NCI-H2227 (cell line): ENCODE results near the gene ITK.

Experiments
- DNase-seq: peaks from one replicate; lab custom pipeline; 2025; ENCODE audit not compliant: unreplicated experiment; lab: John Stamatoyannopoulos, UW

The ITK gene

DNA sequence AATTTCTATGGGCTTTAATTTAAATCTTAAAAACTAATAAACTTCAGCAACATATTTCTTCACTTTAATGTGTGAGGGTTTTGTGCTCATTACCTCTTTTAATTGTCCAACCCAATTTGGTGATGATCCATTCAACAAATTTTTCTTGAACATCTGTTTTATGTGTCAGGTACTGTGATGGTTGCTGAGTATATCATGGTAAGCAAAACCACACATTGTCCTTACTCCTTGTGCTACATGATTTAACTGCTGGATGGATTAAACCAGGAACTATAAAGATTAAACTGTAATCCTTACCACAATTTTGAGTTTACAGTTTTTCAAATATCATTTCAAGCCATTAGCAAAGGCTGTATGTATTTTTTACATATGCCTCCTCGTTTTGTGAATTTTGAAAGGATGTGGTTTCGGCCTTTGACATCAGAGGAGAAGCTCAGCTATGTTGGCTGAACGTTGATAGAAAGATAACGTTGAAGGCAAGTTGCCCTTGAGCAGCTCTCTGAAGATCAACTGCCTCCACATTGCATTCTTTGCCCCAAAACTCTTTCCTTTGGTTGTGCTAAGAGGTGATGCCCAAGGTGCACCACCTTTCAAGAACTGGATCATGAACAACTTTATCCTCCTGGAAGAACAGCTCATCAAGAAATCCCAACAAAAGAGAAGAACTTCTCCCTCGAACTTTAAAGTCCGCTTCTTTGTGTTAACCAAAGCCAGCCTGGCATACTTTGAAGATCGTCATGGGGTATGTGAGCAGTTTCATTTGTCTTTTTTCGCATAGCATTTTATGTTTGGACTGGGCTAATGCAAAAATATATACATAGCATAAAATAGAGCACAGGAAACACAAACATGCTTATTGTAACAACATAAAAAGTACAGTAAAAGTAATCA is at the start of gene ITK:
ITK (plus strand) TSS at position 467 of the 891 bp plus-strand sequence; CDS start at position 605, 138 bp downstream.
- no peak for DNase-seq

DNA sequence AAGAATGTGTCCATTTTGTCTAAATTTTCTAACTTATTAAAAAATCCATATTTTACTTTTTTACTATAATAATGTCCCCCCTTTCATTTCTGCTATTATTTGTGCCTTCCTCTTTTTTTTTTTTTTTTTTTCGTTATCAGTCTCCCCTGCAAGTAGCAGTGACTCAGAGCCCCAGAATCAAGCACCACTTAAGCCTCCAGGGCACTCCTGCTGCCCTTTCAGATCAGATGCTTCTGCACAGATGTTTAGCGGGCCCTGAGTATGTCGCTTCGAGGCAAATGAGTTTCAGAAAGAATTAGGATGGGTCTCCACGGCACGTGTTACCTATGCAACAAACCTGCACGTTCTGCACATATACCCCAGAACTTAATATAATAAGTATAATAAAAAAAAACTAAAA is 49.7 kb upstream of the ITK start:
- peak; percentile 6 for DNase-seq

DNA sequence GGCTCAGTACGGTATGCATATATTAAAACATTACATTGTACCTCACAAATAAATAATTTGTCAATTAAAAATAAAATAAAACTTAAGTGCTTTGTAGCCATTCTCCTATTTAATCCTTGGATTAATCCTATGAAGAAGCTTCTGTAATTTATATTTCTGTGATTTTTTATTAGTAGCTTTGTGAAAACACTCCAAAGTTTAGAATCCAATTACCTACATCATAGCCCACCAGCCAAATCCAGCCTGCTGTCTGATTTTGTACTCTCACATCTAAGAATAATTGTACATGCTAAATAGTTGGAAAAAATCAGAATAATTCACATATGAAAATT is 48.4 kb upstream of the ITK start:
- no peak for DNase-seq

DNA sequence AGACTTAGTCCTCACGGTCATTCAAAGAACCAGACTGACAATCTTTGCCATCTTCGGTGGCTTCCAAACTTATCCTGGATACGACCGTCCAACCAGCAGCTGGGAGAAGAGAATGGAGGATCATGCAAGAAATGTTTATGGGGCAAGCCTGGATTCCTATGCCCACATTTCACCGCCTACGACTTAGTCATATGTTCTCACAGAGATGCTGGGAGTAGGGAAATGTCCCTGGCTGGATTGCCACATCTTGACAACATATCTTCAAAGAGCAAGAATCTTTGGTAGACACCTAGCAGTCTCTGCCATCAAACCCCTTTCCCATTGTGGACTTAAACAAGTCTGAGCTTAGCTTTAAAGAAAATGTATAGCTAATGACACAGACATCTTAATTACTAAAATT is 42.9 kb upstream of the ITK start:
- DNase-seq: no peak

DNA sequence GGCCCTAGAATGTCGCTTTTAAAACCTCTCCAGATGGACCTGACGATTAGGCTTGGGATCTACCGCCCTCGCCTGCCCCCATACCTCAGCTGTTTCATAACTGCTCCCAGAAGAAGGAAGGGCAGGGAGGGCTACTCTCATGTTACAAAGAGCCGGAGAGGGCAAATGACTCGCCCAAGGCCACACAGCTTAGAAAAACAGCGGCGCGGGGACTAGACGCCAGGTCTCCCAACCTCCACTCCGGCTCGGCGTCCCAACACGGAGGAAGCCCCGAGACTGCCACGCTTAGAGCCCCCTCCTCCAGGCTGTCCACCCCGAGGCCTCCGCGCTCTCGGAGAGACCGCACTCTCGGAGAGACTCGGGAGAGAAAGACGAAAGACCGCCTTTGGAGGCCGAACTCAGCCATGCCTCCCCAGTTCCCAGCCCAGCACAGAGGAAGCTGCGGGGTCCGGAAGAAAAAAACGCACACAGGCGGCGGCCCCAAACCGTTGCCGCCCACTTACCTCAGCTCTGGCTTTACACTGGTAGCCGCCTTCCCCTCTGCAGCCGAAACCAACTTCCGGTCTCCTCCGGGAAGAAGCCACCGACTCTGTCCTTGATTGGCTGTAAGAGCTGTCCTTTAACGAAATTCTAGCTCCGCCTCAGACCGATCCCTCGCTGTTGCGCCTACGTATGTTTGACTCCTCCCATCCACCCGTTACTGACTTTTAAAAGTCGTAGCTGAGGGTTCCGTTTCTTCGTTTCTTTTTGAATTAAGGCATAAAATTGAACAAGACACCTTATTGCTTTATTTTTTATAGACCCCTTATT is 38.1 kb upstream of the ITK start, which contains the start of gene MED7:
MED7 (minus strand) TSS at position 549 of the 810 bp plus-strand sequence. CDS start 3,434 bp downstream, outside the sequence.
- DNase-seq: peak; percentile 97

DNA sequence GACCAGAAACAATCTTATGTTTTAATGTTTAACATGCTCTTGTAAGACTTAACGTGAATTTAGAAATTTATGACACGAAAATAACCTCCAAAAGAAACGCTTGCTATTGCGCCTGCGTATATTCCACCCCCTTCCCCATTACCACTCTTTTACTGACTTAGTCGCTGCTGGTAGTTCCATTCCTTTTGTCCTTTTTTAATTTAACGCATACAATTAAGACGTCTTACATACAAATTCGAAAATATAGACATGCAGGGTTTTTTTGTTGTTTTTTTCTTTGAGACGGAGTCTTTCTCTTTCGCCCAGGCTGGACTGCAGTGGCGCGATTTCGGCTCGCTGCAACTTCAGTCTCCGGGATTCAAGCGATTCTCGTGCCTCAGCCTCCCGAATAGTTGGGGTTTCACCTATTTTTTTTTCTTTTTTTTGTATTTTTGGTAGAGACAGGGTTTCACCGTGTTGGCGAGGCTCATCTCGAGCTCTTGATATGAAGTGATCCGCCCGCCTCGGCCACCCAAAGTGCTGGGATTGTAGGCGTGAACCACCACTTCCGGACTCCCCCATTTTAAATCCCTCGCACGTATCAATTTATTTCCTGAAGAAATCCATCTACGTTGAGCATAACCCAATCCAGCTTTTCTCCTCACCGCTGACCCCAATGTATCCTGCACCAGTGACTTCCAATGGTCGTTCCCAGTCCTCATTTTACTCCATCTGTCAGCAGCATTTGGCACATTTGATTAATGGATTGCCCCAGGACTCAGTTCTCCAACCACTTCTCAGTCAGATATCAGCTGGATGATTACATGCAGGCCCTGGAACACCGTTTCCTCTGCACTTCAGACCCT is 37.3 kb upstream of the ITK start:
- DNase-seq: peak; percentile 73

DNA sequence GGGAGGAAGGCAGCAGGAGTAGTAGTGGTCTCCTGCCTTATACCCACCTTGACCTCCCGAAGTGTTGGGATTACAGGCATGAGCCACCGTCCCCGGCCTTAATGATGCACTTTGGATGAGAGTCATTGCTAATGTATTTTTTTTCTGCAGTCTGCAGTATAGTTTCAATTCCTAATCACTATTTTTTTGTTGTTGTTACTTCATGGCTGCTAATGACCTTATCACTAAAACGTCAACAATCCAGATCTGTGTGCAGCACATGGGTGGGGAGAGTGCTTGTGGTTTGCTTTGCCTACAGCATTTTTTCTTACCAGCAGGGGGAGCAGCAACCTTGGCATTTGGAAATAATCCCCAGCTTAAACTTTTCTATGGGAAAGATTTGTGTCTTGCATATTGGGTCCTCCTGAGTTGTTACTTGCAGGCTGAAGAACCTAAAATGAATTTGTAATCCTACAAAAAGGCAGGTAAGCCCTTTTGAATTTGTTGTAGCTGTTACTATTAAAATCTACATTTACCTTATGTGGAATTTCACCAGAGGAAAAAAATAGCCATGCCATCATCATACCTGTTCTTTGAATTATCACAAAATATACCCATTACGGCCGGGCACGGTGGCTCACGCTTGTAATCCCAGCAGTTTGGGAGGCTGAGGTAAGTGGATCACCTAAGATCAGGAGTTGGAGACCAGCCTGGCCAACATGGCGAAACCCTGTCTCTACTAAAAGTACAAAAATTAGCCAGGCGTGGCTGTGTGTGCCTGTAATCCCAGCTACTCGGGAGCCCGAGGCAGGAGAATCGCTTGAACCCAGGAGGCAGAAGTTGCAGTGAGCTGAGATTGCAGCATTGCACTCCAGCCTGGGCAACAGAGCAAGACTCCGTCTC is 31.7 kb upstream of the ITK start:
- DNase-seq: peak; percentile 66

DNA sequence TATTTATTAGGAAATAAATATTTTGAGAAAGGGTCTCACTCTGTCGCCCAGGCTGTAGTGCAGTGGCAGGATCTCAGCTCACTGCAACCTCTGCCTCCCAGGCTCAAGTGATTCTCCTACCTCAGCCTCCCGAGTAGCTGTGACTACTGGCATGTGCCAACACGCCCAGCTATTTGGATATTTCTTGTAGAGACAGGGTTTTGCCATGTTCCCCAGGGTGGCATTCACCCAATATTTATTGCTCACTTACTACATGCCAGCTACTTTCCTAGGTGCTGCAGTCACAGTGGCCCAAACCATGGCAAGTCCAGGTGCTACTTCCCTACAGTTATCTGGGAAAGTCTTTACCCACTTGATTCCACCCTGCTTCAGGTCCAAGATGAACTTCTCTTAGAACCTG is 29.6 kb upstream of the ITK start:
- DNase-seq: no peak

DNA sequence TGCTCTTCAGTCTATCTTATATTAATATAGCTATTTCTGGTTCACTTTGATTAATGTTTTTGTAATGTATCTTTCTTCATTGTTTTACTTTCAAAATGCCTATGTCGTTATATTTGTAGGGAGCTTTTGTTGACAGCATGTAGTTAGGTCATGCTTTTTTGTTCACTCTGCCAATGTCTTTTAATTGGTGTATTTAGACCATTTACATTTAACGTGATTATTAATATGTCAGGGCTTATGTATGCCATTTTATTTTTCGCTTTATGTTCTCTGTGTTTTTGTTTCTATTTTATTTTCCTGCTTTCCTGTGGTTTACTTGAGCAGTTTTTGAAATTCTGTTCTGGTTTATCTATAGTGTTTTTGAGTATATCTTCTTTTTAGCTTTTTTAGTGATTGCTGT is 25.3 kb upstream of the ITK start:
- no peak for DNase-seq

DNA sequence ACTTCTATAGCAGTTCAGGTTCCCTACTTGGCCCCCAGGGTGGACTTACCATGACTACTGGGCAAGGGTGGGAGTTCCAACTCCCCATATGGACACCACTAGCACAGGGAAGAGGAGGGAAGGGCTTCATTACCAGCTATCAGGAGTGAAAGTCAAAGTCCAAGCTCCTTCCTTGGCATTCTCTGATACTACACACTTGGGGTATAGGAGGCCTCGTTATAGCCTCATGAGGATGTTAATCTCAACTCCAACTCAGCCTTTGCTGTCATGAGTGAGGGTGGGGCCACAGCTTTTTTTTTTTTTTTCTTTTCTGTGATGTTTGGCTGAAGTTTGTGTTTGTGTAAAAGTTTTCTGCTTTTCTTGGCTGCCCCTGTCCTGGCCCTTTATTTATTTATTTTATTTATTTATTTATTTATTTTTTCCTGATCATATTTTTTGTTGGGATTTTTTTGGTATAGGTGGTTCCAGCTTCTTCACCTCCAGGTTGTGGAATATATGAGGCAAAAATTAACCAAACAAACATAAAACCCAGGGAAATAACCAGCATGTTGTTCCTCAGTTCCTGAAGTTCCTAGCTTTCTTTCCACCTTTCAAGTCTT is 23.2 kb upstream of the ITK start:
- no peak for DNase-seq

DNA sequence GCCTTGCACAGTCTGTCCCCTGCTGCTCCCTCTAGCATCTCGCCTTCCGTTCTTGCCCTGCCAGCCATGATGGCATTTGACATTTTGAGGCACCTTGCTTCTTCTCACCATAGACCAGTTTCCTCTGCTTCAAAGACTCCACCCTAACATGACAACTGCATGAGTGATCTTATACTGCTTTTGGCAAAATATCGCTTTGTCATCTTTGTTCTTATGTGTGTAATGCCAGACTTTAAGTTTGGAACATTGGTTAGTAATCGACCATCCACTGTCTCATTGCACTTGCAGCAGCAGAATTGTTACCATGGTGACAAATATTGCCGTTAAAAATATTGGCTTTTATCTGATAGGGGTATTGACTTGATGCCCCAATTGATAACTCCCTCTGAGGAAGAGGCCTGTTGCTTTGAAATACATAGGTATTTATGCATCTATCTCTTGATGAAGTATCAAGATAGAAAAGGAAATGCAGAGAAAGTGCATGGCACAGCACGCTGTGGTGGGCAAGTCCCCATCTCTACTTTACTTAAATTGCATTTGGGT is 21.4 kb upstream of the ITK start:
- no peak for DNase-seq

DNA sequence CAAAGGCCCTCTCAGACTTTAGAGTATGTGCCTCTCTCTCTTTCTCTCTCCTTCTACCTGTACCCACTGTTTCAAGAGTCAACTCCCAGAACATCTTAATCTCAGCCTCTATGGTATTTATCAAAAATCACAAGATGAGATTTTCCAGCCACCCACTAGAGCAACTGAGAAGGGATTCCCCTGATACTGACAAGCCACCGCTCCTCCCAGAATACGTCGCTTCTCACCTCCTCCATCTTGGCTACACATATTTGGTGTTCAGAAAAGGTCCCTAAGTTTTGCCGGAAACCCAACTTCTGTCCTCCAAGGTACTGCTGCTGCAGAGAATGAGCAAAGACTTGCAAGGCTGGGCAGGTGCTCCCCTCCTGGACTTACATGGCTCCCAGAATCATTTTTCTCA is 20.6 kb upstream of the ITK start:
- DNase-seq: no peak

DNA sequence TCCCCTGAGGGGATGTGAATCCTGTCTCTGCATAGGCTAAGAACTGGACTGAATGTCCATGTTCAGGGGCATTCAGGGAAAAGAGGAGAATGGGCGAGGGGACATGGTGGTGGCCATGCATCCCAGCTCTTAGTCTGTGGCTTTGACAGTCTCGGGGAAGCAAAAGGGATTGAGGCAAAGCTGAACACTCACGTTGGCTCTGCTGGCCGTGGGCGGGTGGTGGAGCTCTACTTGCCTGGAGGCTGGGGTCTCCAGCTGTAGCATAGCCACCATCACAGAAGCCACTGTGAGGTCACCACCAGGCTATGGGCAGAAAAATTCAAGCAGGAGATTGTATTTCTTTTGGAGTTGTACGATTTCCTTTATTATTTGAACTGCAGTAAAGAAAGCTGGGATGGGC is 18.6 kb upstream of the ITK start:
- no peak for DNase-seq

DNA sequence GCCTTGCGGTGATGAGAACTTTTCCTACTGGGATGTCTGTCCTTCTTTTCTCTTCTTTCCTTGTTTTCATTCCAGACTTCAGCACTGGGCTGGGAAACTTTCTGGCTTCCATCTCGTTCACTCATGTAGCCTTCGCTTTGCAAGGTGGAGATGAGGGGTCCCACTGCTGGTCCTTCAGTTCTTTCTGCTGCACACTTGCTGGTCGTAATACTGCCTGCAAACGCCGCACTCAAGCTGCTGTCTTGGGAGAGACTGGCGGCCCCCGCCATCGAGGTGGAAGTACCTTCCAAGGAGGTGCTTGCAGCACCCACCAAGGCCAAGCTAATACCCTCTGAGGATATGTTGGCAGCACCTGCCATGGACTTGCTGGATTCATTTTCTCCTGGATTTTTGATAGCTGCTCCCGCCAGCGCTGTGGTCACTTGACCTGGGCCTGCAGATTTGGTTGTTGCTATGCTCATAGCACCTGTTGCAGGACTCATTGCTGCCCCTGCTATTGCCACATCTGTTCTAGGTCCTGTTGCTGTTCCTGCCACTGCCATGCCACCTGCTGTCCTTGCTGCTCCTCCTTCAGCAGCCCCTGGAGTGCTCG is 17.6 kb upstream of the ITK start:
- no peak for DNase-seq

DNA sequence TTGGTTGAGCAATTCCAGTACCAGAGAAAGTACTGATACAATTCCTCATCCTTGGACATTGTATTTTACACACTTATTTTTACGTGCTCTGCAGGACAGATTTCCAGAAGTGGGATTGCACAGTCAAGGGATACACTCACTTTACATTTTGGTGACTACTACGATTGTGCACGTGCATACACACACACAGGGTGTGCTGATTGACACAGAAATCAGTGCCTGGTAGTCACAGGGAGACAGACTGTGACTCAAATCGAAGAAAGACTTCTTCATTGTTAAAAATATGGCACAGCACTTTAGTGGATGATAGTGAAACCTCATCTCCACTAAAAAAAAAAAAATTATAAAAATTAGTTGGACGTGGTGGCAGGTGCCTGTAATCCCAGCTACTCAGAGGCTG is 16.1 kb upstream of the ITK start:
- DNase-seq: no peak

DNA sequence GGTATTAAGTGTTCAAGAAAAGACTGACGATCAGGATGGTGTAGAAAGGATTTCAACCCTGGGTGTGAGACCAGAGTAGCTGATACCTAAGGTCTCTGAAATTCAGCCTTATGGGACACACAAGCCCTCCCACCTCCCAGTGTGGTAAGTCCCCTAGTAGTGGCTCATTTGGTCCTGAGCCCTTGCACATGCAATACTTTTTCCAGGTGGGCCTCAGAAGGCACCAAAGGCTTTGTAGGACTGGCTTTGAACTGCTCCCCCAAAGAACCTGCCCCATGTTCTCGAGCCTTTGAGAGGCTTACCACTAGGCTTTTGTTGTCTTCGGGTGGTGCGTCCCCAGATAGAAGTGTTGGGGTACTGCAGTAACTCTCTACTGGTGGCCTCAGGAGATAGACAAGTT is 15.4 kb upstream of the ITK start:
- DNase-seq: no peak

DNA sequence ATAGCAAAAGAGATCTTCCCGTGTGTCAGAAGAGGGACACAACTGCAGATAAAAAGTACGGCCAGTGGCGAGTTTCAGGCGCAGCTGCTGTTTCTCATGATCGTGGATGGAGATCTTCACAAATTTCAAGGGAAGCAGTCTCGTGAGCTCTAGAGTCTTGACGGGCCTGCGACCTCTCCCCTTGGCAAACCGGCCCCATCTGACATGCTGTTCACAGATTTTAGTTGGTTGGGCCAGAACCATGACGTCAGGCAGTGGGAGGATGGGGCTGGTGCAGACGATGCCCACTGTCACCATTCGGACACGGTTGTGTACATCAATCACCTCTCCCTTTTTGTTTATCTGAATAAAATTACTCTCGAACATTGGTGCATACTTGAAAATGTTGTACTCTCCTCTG is 15.0 kb upstream of the ITK start:
- no peak for DNase-seq

DNA sequence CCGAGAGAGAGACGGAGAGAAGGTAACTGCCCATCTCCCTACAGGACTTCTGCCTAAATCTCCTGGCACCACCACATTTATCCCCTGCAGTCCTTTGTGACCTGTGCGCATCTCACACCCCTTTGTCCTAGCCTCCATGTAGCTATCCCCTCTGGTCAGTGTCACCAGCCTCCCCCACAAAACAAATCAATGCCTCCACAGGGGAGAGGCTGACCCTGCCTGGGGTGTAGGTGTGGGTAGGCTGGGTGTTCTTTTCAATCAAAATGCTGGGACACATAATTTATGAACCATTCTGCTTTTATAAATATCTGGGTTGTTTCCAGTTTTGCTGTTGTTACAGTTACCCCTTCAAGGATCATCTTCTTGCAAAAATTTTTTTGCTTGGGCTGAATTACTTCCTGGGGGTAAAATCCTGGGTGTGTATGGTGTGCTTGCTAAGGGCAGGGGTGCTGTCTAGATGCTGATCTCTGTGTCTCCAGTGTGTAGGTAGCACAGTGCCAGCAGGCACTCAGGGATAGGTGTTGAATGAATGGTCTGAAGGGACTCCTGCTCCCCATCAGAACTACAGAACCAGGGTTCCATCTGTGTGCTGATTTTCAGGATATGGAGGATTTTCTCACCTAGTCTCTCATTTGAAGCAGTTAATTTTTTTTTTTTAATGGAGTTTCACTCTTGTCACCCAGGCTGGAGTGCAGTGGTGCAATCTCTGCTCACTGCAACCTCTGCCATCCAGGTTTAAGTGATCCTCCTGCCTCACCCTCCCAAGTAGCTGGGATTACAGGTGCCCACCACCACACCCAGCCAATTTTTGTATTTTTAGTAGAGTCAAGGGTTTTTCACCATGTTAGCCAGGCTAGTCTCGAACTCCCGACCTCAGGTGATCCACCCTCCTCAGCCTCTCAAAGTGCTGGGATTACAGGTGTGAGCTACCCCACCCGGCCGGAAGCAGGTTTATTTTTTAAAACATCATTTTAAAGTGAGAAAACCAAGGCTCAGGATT is 14.1 kb upstream of the ITK start, which contains the start of gene GARIN3:
GARIN3 (minus strand) TSS at position 51 of the 1,000 bp plus-strand sequence. CDS start 96 bp downstream, outside the sequence.
- no peak for DNase-seq
